ENCODE data around the gene ZNF354C.

Gene ZNF354C

DNA sequence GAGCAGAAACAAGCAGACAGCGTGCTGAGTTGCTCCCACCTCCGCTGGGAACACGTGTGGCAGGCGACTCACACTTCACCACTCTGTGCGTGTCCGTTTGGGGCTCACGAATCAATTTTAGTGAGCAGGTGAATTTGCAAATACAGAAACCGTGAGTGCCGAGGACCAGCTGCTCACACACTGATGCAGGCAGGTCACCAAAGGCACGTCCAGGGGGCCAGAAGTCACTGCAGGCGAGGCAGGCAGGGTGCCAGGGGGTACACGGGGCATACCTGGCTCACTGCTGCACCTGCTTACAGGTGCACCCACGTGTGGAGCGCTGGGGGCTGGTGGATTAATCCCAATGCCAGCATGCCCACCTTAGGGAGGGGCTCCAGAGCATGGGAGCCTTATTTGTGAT lies 68.8 kb downstream of the ZNF354C start:
- DNase-seq = no peak

DNA sequence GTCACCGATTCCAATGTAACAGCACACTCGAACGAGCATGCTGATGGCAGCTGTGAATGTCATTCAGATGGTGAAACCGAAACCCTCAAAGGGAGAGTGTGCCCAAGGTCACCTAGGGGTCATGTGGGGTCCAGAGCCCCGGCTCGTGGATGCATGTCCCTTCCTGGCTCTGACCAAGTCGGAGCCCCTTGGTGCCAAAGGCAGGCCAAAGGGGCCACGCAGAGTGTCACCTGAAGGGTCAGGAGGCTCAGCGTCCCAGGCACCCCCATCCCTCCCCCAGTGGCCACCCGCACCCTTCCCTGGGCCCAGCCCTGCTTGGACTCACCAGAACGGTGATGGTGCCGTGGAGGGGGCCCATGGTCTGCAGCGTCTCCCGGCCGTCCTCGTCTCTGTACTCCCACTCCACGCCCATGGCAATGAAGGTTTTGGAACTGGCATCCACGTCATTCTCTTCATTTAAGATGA lies 69.5 kb downstream of the ZNF354C start:
- DNase-seq = no peak

DNA sequence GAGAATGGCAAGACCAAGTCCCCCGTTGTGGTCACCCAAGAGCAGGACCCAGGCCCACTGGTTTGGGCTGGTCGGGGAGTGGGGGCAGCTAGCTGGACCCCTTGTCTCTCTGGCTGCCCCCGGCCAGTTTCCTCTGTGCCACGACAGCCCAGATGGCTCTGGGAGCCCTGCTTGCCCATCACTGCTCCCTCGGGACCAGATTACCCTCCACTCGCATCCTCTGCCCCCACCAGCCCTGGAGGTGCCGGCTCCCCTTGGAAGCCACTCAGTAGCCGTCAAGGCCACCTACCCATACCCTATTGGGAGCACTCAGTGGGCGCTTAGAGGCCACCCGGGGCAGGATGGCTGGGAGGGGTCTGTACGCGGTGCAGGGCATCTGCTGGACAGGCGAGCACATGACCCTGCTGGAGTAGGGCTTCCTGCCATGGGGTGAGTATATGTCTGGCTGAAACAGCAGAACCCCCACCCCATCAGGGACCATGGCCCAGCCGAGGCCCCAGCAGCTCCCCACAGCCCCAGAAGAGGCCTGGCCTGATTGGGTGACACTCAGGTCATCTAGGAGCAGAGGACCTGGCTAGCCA lies 70.0 kb downstream of the ZNF354C start:
- DNase-seq = no peak

DNA sequence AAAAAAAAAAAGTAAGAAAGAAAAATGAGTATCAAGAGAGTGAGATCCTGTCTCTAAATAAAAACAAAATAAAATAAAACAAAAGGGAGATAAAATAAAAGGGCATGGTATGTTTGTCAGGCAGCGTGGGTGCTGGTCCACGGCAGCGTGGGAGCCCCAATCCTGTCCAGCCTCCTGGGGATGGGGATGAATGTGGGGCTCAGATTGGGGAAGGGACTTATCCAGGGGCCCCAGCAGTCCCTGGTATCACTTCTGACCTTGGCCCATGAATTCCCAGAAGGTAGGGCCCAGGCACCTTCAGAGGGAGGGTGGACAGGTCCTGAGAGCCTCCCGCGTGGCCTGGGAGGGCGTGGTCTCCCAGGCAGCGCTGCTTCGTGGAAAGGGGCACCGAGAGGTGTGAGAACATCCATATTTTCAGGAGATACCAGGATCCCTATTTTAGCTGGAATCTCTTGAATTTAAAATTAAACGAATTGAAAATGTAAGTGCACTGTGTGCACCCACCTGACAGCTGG lies 71.2 kb downstream of the ZNF354C start:
- no peak for DNase-seq

DNA sequence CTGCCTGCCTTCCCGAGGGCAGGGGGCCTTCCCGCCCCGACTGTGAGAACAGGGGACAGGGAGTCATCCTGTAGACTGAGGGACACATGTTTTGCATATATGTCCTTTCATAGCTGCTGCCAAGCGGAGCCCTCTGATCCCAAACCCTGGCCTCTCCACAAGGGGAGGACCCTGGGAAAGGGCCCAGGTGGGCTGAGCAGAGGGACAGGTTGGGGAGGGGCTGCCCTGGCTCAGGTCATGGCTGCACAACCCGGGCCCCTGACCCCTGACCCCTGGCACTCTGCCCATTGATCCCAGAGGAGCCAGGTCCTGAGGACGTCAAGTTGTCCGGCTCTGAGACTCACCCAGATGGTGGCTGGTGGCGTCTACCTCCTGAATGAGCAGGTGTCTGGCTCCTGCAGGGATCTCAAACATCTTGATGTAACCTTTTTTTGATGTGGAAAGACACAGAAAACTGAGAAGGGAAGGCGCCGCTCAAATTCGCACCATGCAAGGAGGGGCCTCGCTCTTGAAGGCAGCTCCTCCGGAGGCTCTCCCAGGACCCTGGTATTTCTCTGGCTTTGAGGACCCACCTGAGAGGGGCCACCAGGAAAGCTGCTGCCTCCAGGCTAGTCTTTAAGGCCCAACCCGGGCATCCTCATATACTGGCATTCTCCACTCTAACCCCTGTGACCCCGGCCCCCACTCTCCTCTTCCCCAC lies 71.9 kb downstream of the ZNF354C start:
- DNase-seq = no peak

DNA sequence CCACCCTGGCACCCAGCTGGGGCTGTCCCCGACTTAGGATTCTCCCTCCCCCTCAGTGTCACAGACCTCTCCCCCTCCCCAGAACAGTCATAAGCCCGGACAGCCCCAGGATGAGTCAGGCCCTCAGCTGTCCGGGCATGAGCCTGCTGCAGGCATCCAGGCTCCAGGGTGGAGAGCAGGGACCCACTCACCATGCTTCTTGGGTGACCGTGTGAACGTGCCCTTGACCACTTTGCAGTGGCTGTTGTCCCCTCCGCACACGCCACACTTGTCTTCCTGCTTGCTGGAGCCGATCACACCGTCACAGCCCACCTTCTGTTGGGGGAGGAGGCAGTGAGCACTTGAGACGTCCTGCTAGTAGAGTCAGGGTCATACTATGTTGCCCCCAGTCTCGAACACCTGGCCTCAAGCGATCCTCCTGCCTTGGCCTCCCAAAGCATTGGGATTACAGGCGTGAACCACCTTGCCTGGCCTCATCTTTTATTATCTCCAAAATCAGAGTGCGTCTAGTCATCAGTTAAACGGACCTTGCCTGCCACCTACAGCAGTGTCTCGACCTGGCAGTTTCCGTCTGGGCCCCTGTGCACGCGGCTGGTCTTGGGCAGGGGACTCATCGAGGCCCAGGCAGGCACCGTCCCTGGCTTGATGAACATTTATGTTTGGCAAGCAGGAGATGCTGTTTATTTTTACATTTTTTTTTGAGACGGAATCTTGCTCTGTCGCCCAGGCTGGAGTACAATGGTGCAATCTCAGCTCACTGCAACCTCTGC lies 72.6 kb downstream of the ZNF354C start:
- DNase-seq = no peak

Data from NCI-H2081 treated with DMSO at 0.1 percent for 48 hours (cell line).